CD8-positive, alpha-beta memory T cell (primary cell): Measurements from ENCODE around the gene GPR151. TPM values are rescaled to one million over a fixed set of nuclear protein-coding genes. Genes with fewer than 3 reads are reported as not detected.

Source experiments
- CTCF ChIA-PET: fragments of 350-600 bp; sonication (Branson Sonifier 250); formaldehyde crosslinking; loops from one replicate; lab custom pipeline; 2021; ENCODE audit warnings: antibody characterized with exemption; lab: Charles Lee
- POLR2A ChIA-PET: fragments of 350-600 bp; sonication (Branson Sonifier 250); formaldehyde crosslinking; loops from one replicate; lab custom pipeline; 2021; ENCODE audit warnings: antibody characterized with exemption; lab: Charles Lee
- DNase-seq, 5 donors: peaks; one replicate each; pipeline versions ENCODE4 v3.0.0 to v3.0.0-alpha.2; 2020 to 2022; ENCODE audit warnings: mixed read lengths in 1 of 5
- H3K27ac ChIP-seq: one replicate; pipeline ENCODE4 v1.7.0; 2013; ENCODE audit warnings: low read depth, mild to moderate bottlenecking, low read length, moderate library complexity
- H3K27me3 ChIP-seq: 2 replicates; pipeline ENCODE4 v1.7.0; 2013; ENCODE audit warnings: low read length, mild to moderate bottlenecking; ENCODE audit not compliant: insufficient read depth, poor library complexity, severe bottlenecking
- H3K36me3 ChIP-seq: 2 replicates; pipeline ENCODE4 v1.7.0; 2013; ENCODE audit warnings: mild to moderate bottlenecking, low read length, moderate library complexity; ENCODE audit not compliant: insufficient read depth
- H3K4me1 ChIP-seq: 2 replicates; pipeline ENCODE4 v1.7.0; 2013; ENCODE audit warnings: mild to moderate bottlenecking, low read length, moderate library complexity; ENCODE audit not compliant: insufficient read depth
- H3K4me3 ChIP-seq: 2 replicates; pipeline ENCODE4 v1.7.0; 2013; ENCODE audit warnings: mild to moderate bottlenecking, low read length
- H3K9me3 ChIP-seq: 2 replicates; pipeline ENCODE4 v1.7.0; 2013; ENCODE audit warnings: mild to moderate bottlenecking, low read length
- H3K27ac Mint-ChIP-seq, 8 donors: one replicate each; pipeline ENCODE4 v1.8.0; 2020 to 2021; ENCODE audit warnings: mixed read lengths in 8 of 8, mild to moderate bottlenecking in 6 of 8, inconsistent platforms in 3 of 8, moderate library complexity in 3 of 8
- H3K27me3 Mint-ChIP-seq, 2 donors: one replicate each; pipeline ENCODE4 v1.8.0; 2020 to 2021; ENCODE audit warnings: mixed read lengths in 2 of 2, mild to moderate bottlenecking in 1 of 2, moderate library complexity in 1 of 2
- H3K36me3 Mint-ChIP-seq, 3 donors: one replicate each; pipeline ENCODE4 v1.8.0; 2020 to 2021; ENCODE audit warnings: mixed read lengths in 3 of 3, inconsistent platforms in 1 of 3, mild to moderate bottlenecking in 1 of 3
- H3K4me1 Mint-ChIP-seq, 3 donors: one replicate each; pipeline ENCODE4 v1.8.0; 2020 to 2021; ENCODE audit warnings: mixed read lengths in 3 of 3, inconsistent platforms in 1 of 3, mild to moderate bottlenecking in 1 of 3
- H3K4me3 Mint-ChIP-seq, 7 donors: one replicate each; pipeline ENCODE4 v1.8.0; 2020 to 2021; ENCODE audit warnings: mixed read lengths in 7 of 7, mild to moderate bottlenecking in 6 of 7, moderate library complexity in 4 of 7, inconsistent platforms in 2 of 7
- H3K9me3 Mint-ChIP-seq, 5 donors: one replicate each; pipeline ENCODE4 v1.8.0; 2020 to 2022; ENCODE audit warnings: mixed read lengths in 5 of 5, mild to moderate bottlenecking in 3 of 5, moderate library complexity in 2 of 5, inconsistent platforms in 1 of 5
- polyA plus RNA-seq: library from polyadenylated mRNA; unstranded; fragments of 300-500 nt; fragmentation: Illumina TruSeq; gene quantifications from one replicate; pipeline ENCODE4 v1.2.3, GENCODE V29; 2021
- total RNA-seq, 2 experiments: library from RNA; stranded (reverse); gene quantifications; one replicate each; pipeline ENCODE4 v1.2.3, GENCODE V29; 2021

GPR151 gene
- total and polyA plus RNA-seq, 3 experiments from 2014 or later = not detected

DNA sequence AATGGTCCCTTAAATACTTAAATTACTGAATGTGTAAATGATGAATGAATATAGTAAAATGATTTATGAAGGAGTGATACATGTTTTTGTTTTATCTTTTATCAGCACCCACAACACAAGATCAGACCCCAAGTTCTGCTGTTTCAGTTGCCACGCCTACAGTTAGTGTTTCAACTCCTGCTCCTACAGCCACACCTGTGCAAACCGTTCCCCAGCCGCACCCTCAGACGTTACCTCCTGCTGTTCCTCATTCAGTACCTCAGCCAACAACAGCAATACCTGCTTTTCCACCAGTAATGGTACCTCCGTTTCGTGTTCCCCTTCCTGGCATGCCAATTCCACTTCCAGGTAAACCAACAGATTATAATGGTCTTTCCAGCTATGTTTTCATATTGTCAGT lies 52.5 kb downstream of the GPR151 start:
- H3K27ac Mint-ChIP-seq = peak overlapping the region in 3 of 8 donors; percentile 14 to 87 (median 46)
- H3K9me3 ChIP-seq = no peaks in the 10 kb centered on the region
- ChIA-PET POLR2A (no interaction called here), CTCF (no interaction called here)
- no peaks in the 10 kb centered on the region for H3K9me3 Mint-ChIP-seq
- DNase-seq = no peak
- no peak overlapping the region for H3K4me3 ChIP-seq
- no peak overlapping the region for H3K4me3 Mint-ChIP-seq
- H3K27me3 Mint-ChIP-seq = no peaks in the 10 kb centered on the region
- no peaks in the 10 kb centered on the region for H3K27me3 ChIP-seq
- no peak overlapping the region for H3K27ac ChIP-seq
- peaks cover 24 to 78% (median 26%) of the 10 kb centered on the region in 3 donors for H3K36me3 Mint-ChIP-seq
- no peaks in the 10 kb centered on the region for H3K4me1 ChIP-seq
- H3K4me1 Mint-ChIP-seq = peaks cover 26 to 55% (median 42%) of the 10 kb centered on the region in 3 donors
- H3K36me3 ChIP-seq = peaks cover 34% of the 10 kb centered on the region

Other genes with a start within 250 kb of the GPR151 start
- gene POU4F3, start 177.4 kb downstream of the GPR151 start, total RNA-seq = under 1 TPM in 1 of 2 experiments, not detected in 1; 0.11 TPM
- gene POU4F3, start 177.4 kb downstream of the GPR151 start, polyA plus RNA-seq = not detected
- 100 to 1,000 TPM in 1 of 2 experiments, 10 to 100 TPM in 1; 99.4 to 110 TPM for gene TCERG1, start 68.9 kb downstream of the GPR151 start, total RNA-seq
- gene TCERG1, start 68.9 kb downstream of the GPR151 start, polyA plus RNA-seq = 37.8 TPM